Articular chondrocyte of knee joint (primary cell): ENCODE results near the gene CWC25. TPM values are rescaled to one million over a fixed set of nuclear protein-coding genes. Genes with fewer than 3 reads are reported as not detected.

ENCODE experiments used
- small RNA-seq: library from RNA; depleted of rRNA; stranded (forward); fragments of <200 nt; gene quantifications from one replicate; pipeline ENCODE3, GENCODE V24; 2012
- total RNA-seq: library from RNA; depleted of rRNA; stranded (reverse); fragments of >200 nt; gene quantifications from 2 replicates; pipeline ENCODE4 v1.2.3, GENCODE V29; 2012

The CWC25 gene
- 11.6 and 13.1 TPM in 2 replicates for total RNA-seq

DNA sequence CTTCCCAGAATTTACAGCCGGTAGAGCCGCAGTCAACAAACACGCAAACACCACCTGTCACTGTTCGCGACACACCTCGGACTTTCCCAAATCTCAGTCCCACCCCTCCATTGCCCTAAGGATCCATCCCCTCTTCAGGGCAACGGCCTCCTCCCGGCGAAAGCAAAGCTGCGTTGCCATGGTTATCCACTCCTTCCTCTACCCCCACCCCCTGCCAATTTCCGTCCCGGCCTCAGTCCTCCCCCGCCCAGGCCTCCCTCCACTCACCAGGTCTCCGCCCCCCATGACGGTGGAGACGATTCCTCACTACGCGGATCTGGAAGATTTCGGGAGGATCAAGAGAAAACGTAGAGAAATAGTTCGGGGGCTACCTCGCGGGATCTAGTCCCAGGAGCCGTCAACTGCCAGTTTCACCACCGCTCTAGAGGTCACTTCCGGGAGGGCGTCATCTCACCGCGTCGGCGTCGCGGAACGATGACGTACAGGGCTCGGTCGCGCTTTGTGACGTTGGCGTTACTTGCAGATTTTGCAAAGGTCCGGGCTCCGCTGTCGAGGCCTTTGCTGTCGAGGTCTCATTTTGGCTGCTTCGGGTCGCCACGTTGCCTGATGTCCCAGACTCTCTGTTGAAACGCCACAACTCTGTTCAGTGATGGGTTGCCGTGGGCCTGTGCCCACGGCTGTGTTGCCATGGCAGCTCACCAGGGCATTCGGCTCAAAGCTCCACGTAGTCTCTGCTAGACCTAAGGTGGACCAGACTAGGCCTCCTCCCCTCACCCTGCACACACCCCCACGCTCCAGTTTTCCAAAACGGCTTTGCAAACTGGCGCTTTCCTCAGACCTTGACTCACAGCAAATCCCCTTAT lies at the start of gene CWC25:
Gene CWC25, minus strand, starts transcription at position 423 of the 863 bp plus-strand sequence. Its CDS starts 138 bp downstream, at position 285.

DNA sequence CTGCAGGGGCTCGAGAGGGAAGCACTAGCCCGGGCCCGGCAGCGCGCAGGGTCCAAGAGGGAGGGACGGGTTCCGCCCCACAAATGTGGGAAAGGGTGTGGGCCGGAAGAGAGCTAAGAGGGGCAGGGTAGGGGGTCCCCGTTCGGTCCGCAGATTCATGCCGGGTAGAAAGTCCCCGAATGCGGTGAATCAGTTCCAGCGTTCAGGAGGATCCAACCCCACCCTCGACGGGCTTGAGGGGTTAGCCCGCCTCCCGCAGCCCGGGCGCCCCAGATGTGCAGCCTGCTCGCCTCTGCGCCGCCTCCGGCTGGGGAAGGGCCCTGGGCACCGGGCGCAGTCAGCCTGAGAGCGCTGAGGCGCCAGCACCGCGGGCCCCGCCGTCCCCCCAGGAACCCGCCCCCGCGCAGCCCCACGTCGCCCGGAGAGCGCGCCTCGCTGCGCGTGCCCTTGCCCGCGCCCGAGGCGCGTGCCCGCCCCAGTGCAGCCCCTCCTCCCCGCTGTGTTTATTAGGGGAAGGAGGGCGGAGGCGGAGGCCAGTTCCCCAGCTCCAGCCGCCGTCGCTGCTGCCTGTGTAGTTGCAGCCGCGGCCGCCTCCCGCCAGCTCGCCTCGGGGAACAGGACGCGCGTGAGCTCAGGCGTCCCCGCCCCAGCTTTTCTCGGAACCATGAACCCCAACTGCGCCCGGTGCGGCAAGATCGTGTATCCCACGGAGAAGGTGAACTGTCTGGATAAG lies 44.6 kb upstream of the CWC25 start, which contains the start of gene LASP1:
Gene LASP1, plus strand, starts transcription at position 533 of the 733 bp plus-strand sequence. Its CDS starts 132 bp downstream, at position 665.

GRCh38 chr17:38853292-38854219 lies 28.4 kb upstream of the CWC25 start, which contains the start of gene RPL23:
Gene RPL23 (minus strand): TSS chr17:38853721. CDS start chr17:38853710, 11 bp downstream.

GRCh38 chr17:38799501-38800236 lies 25.5 kb downstream of the CWC25 start, which contains the start of gene PIP4K2B:
Gene PIP4K2B (minus strand): TSS chr17:38799556. CDS start chr17:38799424, 132 bp downstream.

GRCh38 chr17:38752308-38753070 lies 72.6 kb downstream of the CWC25 start, which contains the start of gene PSMB3:
Gene PSMB3 (plus strand): TSS chr17:38752741. CDS start chr17:38752827, 86 bp downstream.

Small RNA genes lying within 50 kb of the gene (small RNA-seq; reads per million reads assigned to genes)
- not detected for gene MIR4727
- gene RNU6-866P: not detected
- not detected for gene SNORA21
- gene SNORA21B: not detected

Other genes with a start within 250 kb of the CWC25 start
- gene SRCIN1, start 219.4 kb downstream of the CWC25 start, total RNA-seq: under 0.01 and 0.11 TPM in 2 replicates
- 1.1 and 1.7 TPM in 2 replicates for gene EPOP, start 150.4 kb downstream of the CWC25 start, total RNA-seq
- 27.1 and 30.6 TPM in 2 replicates for gene MLLT6, start 120.0 kb downstream of the CWC25 start, total RNA-seq
- gene CISD3, start 95.0 kb downstream of the CWC25 start, total RNA-seq: 3.8 and 4.6 TPM in 2 replicates
- gene PCGF2, start 77.0 kb downstream of the CWC25 start, total RNA-seq: 3.5 and 3.8 TPM in 2 replicates
- 236 and 243 TPM in 2 replicates for gene PSMB3, start 72.6 kb downstream of the CWC25 start, total RNA-seq
- gene PIP4K2B, start 25.8 kb downstream of the CWC25 start, total RNA-seq: 42.5 and 42.6 TPM in 2 replicates
- 1,226 and 1,441 TPM in 2 replicates for gene RPL23, start 28.4 kb upstream of the CWC25 start, total RNA-seq
- gene LASP1, start 44.7 kb upstream of the CWC25 start, total RNA-seq: 140 and 177 TPM in 2 replicates
- 0.13 TPM in 1 of 2 replicates, not detected in the other for gene FBXO47, start 142.1 kb upstream of the CWC25 start, total RNA-seq